Measurements from ENCODE around the gene TMEM151A.

DNA sequence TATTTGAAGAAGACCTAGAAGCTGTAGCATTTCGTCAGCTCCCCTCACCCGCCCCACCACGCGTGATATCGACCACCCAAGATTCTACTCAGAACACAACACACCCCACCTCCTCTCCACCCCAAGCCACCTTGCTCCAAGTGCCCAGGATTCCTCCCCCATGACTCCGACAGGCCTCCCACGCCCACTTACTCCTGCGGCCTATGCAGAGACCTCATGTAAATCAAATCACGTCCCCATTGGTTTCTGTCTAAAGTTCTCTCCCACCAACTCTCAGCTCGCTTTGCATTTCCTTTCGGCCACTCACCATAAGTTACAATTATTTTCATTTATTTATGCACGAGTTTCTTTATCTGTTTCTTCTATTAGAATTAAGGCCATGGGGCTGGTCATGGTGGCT, 11.0 kb downstream of the TMEM151A start:
- TF ChIP-seq, protein P1, sequence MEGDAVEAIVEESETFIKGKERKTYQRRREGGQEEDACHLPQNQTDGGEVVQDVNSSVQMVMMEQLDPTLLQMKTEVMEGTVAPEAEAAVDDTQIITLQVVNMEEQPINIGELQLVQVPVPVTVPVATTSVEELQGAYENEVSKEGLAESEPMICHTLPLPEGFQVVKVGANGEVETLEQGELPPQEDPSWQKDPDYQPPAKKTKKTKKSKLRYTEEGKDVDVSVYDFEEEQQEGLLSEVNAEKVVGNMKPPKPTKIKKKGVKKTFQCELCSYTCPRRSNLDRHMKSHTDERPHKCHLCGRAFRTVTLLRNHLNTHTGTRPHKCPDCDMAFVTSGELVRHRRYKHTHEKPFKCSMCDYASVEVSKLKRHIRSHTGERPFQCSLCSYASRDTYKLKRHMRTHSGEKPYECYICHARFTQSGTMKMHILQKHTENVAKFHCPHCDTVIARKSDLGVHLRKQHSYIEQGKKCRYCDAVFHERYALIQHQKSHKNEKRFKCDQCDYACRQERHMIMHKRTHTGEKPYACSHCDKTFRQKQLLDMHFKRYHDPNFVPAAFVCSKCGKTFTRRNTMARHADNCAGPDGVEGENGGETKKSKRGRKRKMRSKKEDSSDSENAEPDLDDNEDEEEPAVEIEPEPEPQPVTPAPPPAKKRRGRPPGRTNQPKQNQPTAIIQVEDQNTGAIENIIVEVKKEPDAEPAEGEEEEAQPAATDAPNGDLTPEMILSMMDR (conservative IDR thresholded peaks at IDR 0.05; ENCODE audit: low read depth, low read length): no peak
- TF ChIP-seq RFX5 (IDR thresholded peaks at IDR 0.05; ENCODE audit: low read depth, low read length): no peak
- TF ChIP-seq RCOR1 (IDR thresholded peaks at IDR 0.05; ENCODE audit: insufficient replicate concordance, low read length): no peak
- no peak for TF ChIP-seq SMC3 (IDR thresholded peaks at IDR 0.05; ENCODE audit: low read depth, low read length)

Measured in IMR-90 (cell line).